Stimulated activated CD4-positive, alpha-beta T cell treated with anti-CD3 and anti-CD28 coated beads, Interleukin-4, amount 100 ng/mL, for 4 hours (primary cell): ENCODE results near the gene IQGAP2.

ENCODE experiments used
- DNase-seq, 2 experiments: peaks; one replicate each; pipeline ENCODE4 v3.0.0-alpha.2; 2020

Gene IQGAP2

GRCh38 chr5:76455531-76456133, 52.5 kb downstream of the IQGAP2 start:
- DNase-seq = no peak

- no peak for DNase-seq
These were observed 53.2 kb downstream of the IQGAP2 start for GRCh38 chr5:76456258-76456657.

GRCh38 chr5:76457674-76458485, 54.8 kb downstream of the IQGAP2 start:
- DNase-seq = no peak

GRCh38 chr5:76458486-76458830, 55.4 kb downstream of the IQGAP2 start:
- no peak for DNase-seq

- DNase-seq = no peak
These were observed 57.0 kb downstream of the IQGAP2 start for GRCh38 chr5:76460104-76460503.

GRCh38 chr5:76462097-76462667, 59.1 kb downstream of the IQGAP2 start:
- DNase-seq = no peak

GRCh38 chr5:76467216-76467615, 64.1 kb downstream of the IQGAP2 start:
- DNase-seq = no peak

GRCh38 chr5:76468635-76469425, 65.7 kb downstream of the IQGAP2 start:
- DNase-seq = no peak

GRCh38 chr5:76469656-76470290, 66.7 kb downstream of the IQGAP2 start:
- DNase-seq = no peak

GRCh38 chr5:76470976-76471375, 67.9 kb downstream of the IQGAP2 start:
- no peak for DNase-seq

- DNase-seq = no peak
These were observed 68.3 kb downstream of the IQGAP2 start for GRCh38 chr5:76471406-76471805.

GRCh38 chr5:76471987-76472334, 68.9 kb downstream of the IQGAP2 start:
- no peak for DNase-seq

- peak in 1 of 2 experiments; percentile 7 for DNase-seq
These were observed 69.4 kb downstream of the IQGAP2 start for GRCh38 chr5:76472335-76473008.

- DNase-seq = no peak
These were observed 69.9 kb downstream of the IQGAP2 start for GRCh38 chr5:76473009-76473336.

GRCh38 chr5:76473661-76474060, 70.6 kb downstream of the IQGAP2 start:
- DNase-seq = peak; percentile 43 to 75

- DNase-seq = no peak
These were observed 71.3 kb downstream of the IQGAP2 start for GRCh38 chr5:76474377-76474776.

- no peak for DNase-seq
These were observed 72.3 kb downstream of the IQGAP2 start for GRCh38 chr5:76475385-76475784.

- DNase-seq = no peak
These were observed 72.9 kb downstream of the IQGAP2 start for GRCh38 chr5:76475936-76476335.

GRCh38 chr5:76476474-76477038, 73.5 kb downstream of the IQGAP2 start:
- DNase-seq = no peak

GRCh38 chr5:76477061-76477460, 74.0 kb downstream of the IQGAP2 start:
- DNase-seq = no peak

- no peak for DNase-seq
These were observed 74.5 kb downstream of the IQGAP2 start for GRCh38 chr5:76477571-76477970.

- no peak for DNase-seq
These were observed 76.2 kb downstream of the IQGAP2 start for GRCh38 chr5:76479281-76479680.
